Astrocyte (in vitro differentiated cells and primary cell): ENCODE results near the gene TGFB2. TPM values are rescaled to one million over a fixed set of nuclear protein-coding genes. Genes with fewer than 3 reads are reported as not detected.

Source experiments
- DNase-seq: peaks from one replicate; pipeline ENCODE4 v3.0.0-alpha.2; 2010; ENCODE audit warnings: low read depth
- FAIRE-seq: peaks from 2 replicates; lab custom pipeline; 2011; peaks lifted over from hg19 to GRCh38; lab: Jason Lieb, UNC
- H2AFZ ChIP-seq: 2 replicates; pipeline ENCODE4 v1.6.0; 2012; ENCODE audit warnings: low read depth, low read length, inconsistent platforms
- H3K27ac ChIP-seq: 2 replicates; pipeline ENCODE4 v1.5.1; 2011; ENCODE audit warnings: low read depth, low read length, inconsistent platforms
- H3K27me3 ChIP-seq: 2 replicates; pipeline ENCODE4 v1.6.0; 2011; ENCODE audit warnings: low read length, inconsistent platforms; ENCODE audit not compliant: insufficient read depth
- H3K36me3 ChIP-seq: 2 replicates; pipeline ENCODE4 v1.5.1; 2011; ENCODE audit warnings: low read length, inconsistent platforms; ENCODE audit not compliant: insufficient read depth
- H3K4me1 ChIP-seq: 2 replicates; pipeline ENCODE4 v1.5.1; 2011; ENCODE audit warnings: low read length, inconsistent platforms; ENCODE audit not compliant: insufficient read depth
- H3K4me2 ChIP-seq: 2 replicates; pipeline ENCODE4 v1.6.0; 2012; ENCODE audit warnings: low read length, inconsistent platforms
- H3K4me3 ChIP-seq: 2 replicates; pipeline ENCODE4 v1.5.1; 2011; ENCODE audit warnings: low read depth, mild to moderate bottlenecking, low read length, inconsistent platforms; ENCODE audit not compliant: insufficient read depth
- H3K79me2 ChIP-seq: 2 replicates; pipeline ENCODE4 v1.6.0; 2012; ENCODE audit warnings: mild to moderate bottlenecking, low read length, inconsistent platforms; ENCODE audit not compliant: insufficient read depth
- H3K9ac ChIP-seq: 2 replicates; pipeline ENCODE4 v1.6.0; 2012; ENCODE audit warnings: mild to moderate bottlenecking, low read length, inconsistent platforms
- H3K9me3 ChIP-seq: 2 replicates; pipeline ENCODE4 v1.5.1; 2012; ENCODE audit warnings: low read depth, mild to moderate bottlenecking, low read length, inconsistent platforms; ENCODE audit not compliant: insufficient read depth
- H4K20me1 ChIP-seq: 2 replicates; pipeline ENCODE4 v1.6.0; 2012; ENCODE audit warnings: low read length, inconsistent platforms; ENCODE audit not compliant: insufficient read depth
- H3K27ac Mint-ChIP-seq: one replicate; pipeline ENCODE4 v1.8.0; 2021; ENCODE audit warnings: mild to moderate bottlenecking, mixed read lengths; ENCODE audit not compliant: unreplicated experiment
- H3K27me3 Mint-ChIP-seq: one replicate; pipeline ENCODE4 v1.8.0; 2021; ENCODE audit warnings: low read depth, mixed read lengths; ENCODE audit not compliant: unreplicated experiment
- H3K36me3 Mint-ChIP-seq: one replicate; pipeline ENCODE4 v1.8.0; 2021; ENCODE audit warnings: low read depth, mixed read lengths; ENCODE audit not compliant: unreplicated experiment
- H3K4me1 Mint-ChIP-seq: one replicate; pipeline ENCODE4 v1.8.0; 2021; ENCODE audit warnings: low read depth, mixed read lengths; ENCODE audit not compliant: unreplicated experiment
- H3K4me3 Mint-ChIP-seq: one replicate; pipeline ENCODE4 v1.8.0; 2021; ENCODE audit warnings: mild to moderate bottlenecking, moderate library complexity, mixed read lengths; ENCODE audit not compliant: unreplicated experiment
- H3K9me3 Mint-ChIP-seq: one replicate; pipeline ENCODE4 v1.8.0; 2021; ENCODE audit warnings: mild to moderate bottlenecking, mixed read lengths; ENCODE audit not compliant: unreplicated experiment
- CTCF ChIP-seq: IDR thresholded peaks from 2 replicates; pipeline ENCODE4 v1.5.1; 2011; ENCODE audit warnings: low read depth, mild to moderate bottlenecking, inconsistent platforms, low read length, moderate library complexity; ENCODE audit not compliant: insufficient read depth
- EZH2 ChIP-seq: IDR thresholded peaks from 2 replicates; pipeline ENCODE4 v1.6.1; 2012; ENCODE audit warnings: mild to moderate bottlenecking, low read length, inconsistent platforms; ENCODE audit not compliant: insufficient read depth
- total RNA-seq: library from RNA; stranded (reverse); gene quantifications from 2 replicates; pipeline ENCODE4 v1.2.1, GENCODE V29; 2021

The TGFB2 gene
- total RNA-seq, 1 donor from 2014 or later = 330 TPM

GRCh38 chr1:218377143-218377660, 32.1 kb downstream of the TGFB2 start:
- Histone ChIP-seq H3K4me3 (peak overlapping the region; percentile 32), H3K36me3 (peaks cover 7% of the 10 kb centered on the region), H4K20me1 (peaks cover 26% of the 10 kb centered on the region), H3K4me2 (peak overlapping the region; percentile 77), H3K79me2 (peaks cover 86% of the 10 kb centered on the region), H3K27ac (peak overlapping the region; percentile 87), H3K27me3 (no peaks in the 10 kb centered on the region), H3K9me3 (no peaks in the 10 kb centered on the region), H2AFZ (no peak overlapping the region), H3K9ac (peak overlapping the region; percentile 77), H3K4me1 (peaks cover 63% of the 10 kb centered on the region)
- no peaks in the 10 kb centered on the region for H3K27me3 Mint-ChIP-seq
- peak overlapping the region; percentile 74 for H3K4me3 Mint-ChIP-seq
- no peak for TF ChIP-seq EZH2
- no peak for TF ChIP-seq CTCF
- DNase-seq = peak; percentile 99
- peaks cover 5% of the 10 kb centered on the region for H3K36me3 Mint-ChIP-seq
- peaks cover 86% of the 10 kb centered on the region for H3K4me1 Mint-ChIP-seq
- peak; percentile 99 for FAIRE-seq
- H3K9me3 Mint-ChIP-seq = no peaks in the 10 kb centered on the region
- peak overlapping the region; percentile 98 for H3K27ac Mint-ChIP-seq

GRCh38 chr1:218380125-218380977, 35.2 kb downstream of the TGFB2 start:
- H3K4me1 ChIP-seq = peaks cover 55% of the 10 kb centered on the region
- peak overlapping the region; percentile 16 for H3K9ac ChIP-seq
- H3K27ac Mint-ChIP-seq = peak overlapping the region; percentile 26

More at GRCh38 chr1:218380125-218380977, 35.2 kb downstream of the TGFB2 start:
- Mint-ChIP-seq H3K9me3 (no peaks in the 10 kb centered on the region), H3K36me3 (peaks cover 3% of the 10 kb centered on the region), H3K27me3 (no peaks in the 10 kb centered on the region), H3K4me1 (peaks cover 86% of the 10 kb centered on the region), H3K4me3 (peak overlapping the region; percentile 52)
- Histone ChIP-seq H3K4me2 (peak overlapping the region; percentile 31), H3K27ac (peak overlapping the region; percentile 24), H4K20me1 (peaks cover 45% of the 10 kb centered on the region), H3K4me3 (no peak overlapping the region), H3K79me2 (peaks cover 89% of the 10 kb centered on the region), H2AFZ (no peak overlapping the region), H3K36me3 (peaks cover 5% of the 10 kb centered on the region), H3K27me3 (no peaks in the 10 kb centered on the region), H3K9me3 (no peaks in the 10 kb centered on the region)
- TF ChIP-seq CTCF (no peak), EZH2 (no peak)
- peak; percentile 90 for DNase-seq
- FAIRE-seq = no peak
